K562 (cell line): ENCODE data around the gene DYRK4. TPM values are rescaled to one million over a fixed set of nuclear protein-coding genes. Genes with fewer than 3 reads are reported as not detected.

Experiments
- CC2D1A ChIP-seq: fragments of 450-650 bp; IDR thresholded peaks from 2 replicates; pipeline ENCODE4 v1.6.1; 2017; ENCODE audit warnings: mild to moderate bottlenecking
- CHD1 ChIP-seq: fragments of 200-600 bp; sonication (generic); IDR thresholded peaks from one replicate; pipeline ENCODE4 v1.6.1; 2012; ENCODE audit warnings: mild to moderate bottlenecking, moderate library complexity, low read length, inconsistent platforms
- NFRKB ChIP-seq: fragments of 450-650 bp; IDR thresholded peaks from 2 replicates; pipeline ENCODE4 v1.6.1; 2016; ENCODE audit warnings: low read depth
- PML ChIP-seq: IDR thresholded peaks from 2 replicates; pipeline ENCODE4 v1.6.1; 2012; ENCODE audit warnings: low read length, inconsistent platforms
- POLR2H ChIP-seq: IDR thresholded peaks from 2 replicates; pipeline ENCODE4 v1.6.1; 2016; ENCODE audit warnings: missing genetic modification characterization, low read depth, mild to moderate bottlenecking, control low read depth, missing compliant biosample characterization, moderate library complexity
- TAF7 ChIP-seq: fragments of 450-650 bp; IDR thresholded peaks from 2 replicates; pipeline ENCODE4 v1.6.1; 2016; ENCODE audit warnings: missing genetic modification characterization, missing compliant biosample characterization
- XRCC4 ChIP-seq: IDR thresholded peaks from one replicate; pipeline ENCODE4 v1.6.1; 2011; ENCODE audit not compliant: insufficient read depth, insufficient read length; ENCODE audit errors: extremely low read depth
- ZNF699 ChIP-seq: fragments of 250-450 bp; sonication (Bioruptor Pico); IDR thresholded peaks from 2 replicates; pipeline ENCODE4 v1.8.0; 2021; ENCODE audit warnings: mild to moderate bottlenecking, moderate library complexity; ENCODE audit not compliant: insufficient replicate concordance
- polyA plus RNA-seq, 8 experiments: library from polyadenylated mRNA; depleted of rRNA in 4 of 8; stranded (reverse) in 5 of 8; unstranded in 3 of 8; fragments of >200 nt; fragmentation: Nextera tagmentation in 2 of 8; fragmentation: Illumina TruSeq in 1 of 8; extraction: Ambion mirVana in 2 of 8; extraction: Trizol in 1 of 8; gene quantifications; 2 replicates each; pipeline versions ENCODE4 v1.2.1 to v1.2.3, GENCODE V29; 2011 to 2014; ENCODE audit warnings: inconsistent platforms in 1 of 8, missing spikeins in 1 of 8
- total RNA-seq, 7 experiments: library from RNA; depleted of rRNA in 6 of 7; stranded (reverse); fragments of >200 nt in 6 of 7; fragmentation: Illumina TruSeq in 2 of 7; extraction: Trizol in 2 of 7; gene quantifications; 2 replicates each; pipeline versions ENCODE4 v1.2.1 to v1.2.3, GENCODE V29; 2011 to 2021; ENCODE audit warnings: low replicate concordance in 1 of 7
- TF ChIP-seq, protein P1 (sequence below): fragments of 450-650 bp; IDR thresholded peaks from 2 replicates; pipeline ENCODE4 v1.6.1; 2016; ENCODE audit warnings: mild to moderate bottlenecking, moderate library complexity
- TF ChIP-seq, protein P2 (sequence below): fragments of 450-650 bp; IDR thresholded peaks from 2 replicates; pipeline ENCODE4 v1.6.1; 2018; ENCODE audit not compliant: partially characterized antibody
- TF ChIP-seq, protein P3 (sequence below): sonication (generic); formaldehyde crosslinking; IDR thresholded peaks from 2 replicates; pipeline ENCODE4 v1.5.0; 2020; ENCODE audit warnings: missing genetic modification reagents

The DYRK4 gene
- total and polyA plus RNA-seq, 9 of the 15 experiments (the other 6 are each of a cell fraction or from before 2014, with no cell fraction given), result 13.4 to 37.4 (median 22.2) TPM

DNA sequence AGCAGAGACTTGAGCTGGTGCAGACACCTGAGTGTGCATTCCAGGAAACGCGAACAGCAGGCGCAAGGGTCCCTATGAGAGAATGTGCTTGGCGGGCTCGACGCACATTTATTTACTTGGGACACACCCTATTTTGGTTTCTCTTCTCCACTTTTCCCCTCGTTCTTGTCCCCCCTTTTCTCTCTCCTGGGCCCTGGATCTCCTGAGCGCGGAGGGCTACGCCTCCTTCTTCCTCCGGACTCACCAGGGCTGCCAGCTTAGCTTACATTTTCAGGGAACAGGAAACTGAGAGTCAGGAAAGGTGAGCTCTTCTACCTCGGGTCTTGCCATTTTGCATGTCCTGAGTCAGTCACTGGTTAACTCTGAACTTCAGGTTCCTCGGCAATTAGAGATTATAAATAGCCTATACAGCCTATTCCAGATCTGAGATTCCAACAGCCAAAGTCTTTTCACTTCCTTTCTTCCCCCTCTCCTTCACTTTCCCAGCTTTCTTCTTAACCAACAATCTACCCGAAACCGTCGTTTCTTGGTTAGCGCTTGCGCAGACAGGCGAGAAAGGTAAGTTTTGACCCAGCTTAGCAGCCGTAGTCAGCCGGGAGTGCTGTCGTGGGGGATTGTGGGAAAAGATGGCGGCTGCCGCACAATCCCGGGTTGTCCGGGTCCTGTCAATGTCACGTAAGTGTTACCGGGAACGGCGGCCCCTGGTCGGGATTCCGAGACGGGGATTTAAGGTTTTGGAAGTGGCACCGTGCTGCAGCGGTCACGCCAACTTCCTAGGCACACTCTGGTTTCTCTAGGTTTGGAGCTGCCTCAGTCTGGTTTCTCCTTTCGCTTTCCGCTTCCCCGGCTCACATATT, 86.7 kb downstream of the DYRK4 start, which contains the start of the genes AKAP3 and NDUFA9 (continued):
- TF ChIP-seq, protein P1, sequence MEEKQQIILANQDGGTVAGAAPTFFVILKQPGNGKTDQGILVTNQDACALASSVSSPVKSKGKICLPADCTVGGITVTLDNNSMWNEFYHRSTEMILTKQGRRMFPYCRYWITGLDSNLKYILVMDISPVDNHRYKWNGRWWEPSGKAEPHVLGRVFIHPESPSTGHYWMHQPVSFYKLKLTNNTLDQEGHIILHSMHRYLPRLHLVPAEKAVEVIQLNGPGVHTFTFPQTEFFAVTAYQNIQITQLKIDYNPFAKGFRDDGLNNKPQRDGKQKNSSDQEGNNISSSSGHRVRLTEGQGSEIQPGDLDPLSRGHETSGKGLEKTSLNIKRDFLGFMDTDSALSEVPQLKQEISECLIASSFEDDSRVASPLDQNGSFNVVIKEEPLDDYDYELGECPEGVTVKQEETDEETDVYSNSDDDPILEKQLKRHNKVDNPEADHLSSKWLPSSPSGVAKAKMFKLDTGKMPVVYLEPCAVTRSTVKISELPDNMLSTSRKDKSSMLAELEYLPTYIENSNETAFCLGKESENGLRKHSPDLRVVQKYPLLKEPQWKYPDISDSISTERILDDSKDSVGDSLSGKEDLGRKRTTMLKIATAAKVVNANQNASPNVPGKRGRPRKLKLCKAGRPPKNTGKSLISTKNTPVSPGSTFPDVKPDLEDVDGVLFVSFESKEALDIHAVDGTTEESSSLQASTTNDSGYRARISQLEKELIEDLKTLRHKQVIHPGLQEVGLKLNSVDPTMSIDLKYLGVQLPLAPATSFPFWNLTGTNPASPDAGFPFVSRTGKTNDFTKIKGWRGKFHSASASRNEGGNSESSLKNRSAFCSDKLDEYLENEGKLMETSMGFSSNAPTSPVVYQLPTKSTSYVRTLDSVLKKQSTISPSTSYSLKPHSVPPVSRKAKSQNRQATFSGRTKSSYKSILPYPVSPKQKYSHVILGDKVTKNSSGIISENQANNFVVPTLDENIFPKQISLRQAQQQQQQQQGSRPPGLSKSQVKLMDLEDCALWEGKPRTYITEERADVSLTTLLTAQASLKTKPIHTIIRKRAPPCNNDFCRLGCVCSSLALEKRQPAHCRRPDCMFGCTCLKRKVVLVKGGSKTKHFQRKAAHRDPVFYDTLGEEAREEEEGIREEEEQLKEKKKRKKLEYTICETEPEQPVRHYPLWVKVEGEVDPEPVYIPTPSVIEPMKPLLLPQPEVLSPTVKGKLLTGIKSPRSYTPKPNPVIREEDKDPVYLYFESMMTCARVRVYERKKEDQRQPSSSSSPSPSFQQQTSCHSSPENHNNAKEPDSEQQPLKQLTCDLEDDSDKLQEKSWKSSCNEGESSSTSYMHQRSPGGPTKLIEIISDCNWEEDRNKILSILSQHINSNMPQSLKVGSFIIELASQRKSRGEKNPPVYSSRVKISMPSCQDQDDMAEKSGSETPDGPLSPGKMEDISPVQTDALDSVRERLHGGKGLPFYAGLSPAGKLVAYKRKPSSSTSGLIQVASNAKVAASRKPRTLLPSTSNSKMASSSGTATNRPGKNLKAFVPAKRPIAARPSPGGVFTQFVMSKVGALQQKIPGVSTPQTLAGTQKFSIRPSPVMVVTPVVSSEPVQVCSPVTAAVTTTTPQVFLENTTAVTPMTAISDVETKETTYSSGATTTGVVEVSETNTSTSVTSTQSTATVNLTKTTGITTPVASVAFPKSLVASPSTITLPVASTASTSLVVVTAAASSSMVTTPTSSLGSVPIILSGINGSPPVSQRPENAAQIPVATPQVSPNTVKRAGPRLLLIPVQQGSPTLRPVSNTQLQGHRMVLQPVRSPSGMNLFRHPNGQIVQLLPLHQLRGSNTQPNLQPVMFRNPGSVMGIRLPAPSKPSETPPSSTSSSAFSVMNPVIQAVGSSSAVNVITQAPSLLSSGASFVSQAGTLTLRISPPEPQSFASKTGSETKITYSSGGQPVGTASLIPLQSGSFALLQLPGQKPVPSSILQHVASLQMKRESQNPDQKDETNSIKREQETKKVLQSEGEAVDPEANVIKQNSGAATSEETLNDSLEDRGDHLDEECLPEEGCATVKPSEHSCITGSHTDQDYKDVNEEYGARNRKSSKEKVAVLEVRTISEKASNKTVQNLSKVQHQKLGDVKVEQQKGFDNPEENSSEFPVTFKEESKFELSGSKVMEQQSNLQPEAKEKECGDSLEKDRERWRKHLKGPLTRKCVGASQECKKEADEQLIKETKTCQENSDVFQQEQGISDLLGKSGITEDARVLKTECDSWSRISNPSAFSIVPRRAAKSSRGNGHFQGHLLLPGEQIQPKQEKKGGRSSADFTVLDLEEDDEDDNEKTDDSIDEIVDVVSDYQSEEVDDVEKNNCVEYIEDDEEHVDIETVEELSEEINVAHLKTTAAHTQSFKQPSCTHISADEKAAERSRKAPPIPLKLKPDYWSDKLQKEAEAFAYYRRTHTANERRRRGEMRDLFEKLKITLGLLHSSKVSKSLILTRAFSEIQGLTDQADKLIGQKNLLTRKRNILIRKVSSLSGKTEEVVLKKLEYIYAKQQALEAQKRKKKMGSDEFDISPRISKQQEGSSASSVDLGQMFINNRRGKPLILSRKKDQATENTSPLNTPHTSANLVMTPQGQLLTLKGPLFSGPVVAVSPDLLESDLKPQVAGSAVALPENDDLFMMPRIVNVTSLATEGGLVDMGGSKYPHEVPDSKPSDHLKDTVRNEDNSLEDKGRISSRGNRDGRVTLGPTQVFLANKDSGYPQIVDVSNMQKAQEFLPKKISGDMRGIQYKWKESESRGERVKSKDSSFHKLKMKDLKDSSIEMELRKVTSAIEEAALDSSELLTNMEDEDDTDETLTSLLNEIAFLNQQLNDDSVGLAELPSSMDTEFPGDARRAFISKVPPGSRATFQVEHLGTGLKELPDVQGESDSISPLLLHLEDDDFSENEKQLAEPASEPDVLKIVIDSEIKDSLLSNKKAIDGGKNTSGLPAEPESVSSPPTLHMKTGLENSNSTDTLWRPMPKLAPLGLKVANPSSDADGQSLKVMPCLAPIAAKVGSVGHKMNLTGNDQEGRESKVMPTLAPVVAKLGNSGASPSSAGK, result 0 out of 2 replicates have a peak, but pooled peaks have one; percentile 41
- TF ChIP-seq ZNF699 (CRISPR knock-in tag), result no peak
- TF ChIP-seq NFRKB, result peak; percentile 92
- TF ChIP-seq CHD1, result no peak
- TF ChIP-seq TAF7 (tag), result peak; percentile 49; the same call in 1 of the 2 replicates
- peak; percentile 59 for TF ChIP-seq PML
- TF ChIP-seq XRCC4, result no peak
- TF ChIP-seq, protein P2, sequence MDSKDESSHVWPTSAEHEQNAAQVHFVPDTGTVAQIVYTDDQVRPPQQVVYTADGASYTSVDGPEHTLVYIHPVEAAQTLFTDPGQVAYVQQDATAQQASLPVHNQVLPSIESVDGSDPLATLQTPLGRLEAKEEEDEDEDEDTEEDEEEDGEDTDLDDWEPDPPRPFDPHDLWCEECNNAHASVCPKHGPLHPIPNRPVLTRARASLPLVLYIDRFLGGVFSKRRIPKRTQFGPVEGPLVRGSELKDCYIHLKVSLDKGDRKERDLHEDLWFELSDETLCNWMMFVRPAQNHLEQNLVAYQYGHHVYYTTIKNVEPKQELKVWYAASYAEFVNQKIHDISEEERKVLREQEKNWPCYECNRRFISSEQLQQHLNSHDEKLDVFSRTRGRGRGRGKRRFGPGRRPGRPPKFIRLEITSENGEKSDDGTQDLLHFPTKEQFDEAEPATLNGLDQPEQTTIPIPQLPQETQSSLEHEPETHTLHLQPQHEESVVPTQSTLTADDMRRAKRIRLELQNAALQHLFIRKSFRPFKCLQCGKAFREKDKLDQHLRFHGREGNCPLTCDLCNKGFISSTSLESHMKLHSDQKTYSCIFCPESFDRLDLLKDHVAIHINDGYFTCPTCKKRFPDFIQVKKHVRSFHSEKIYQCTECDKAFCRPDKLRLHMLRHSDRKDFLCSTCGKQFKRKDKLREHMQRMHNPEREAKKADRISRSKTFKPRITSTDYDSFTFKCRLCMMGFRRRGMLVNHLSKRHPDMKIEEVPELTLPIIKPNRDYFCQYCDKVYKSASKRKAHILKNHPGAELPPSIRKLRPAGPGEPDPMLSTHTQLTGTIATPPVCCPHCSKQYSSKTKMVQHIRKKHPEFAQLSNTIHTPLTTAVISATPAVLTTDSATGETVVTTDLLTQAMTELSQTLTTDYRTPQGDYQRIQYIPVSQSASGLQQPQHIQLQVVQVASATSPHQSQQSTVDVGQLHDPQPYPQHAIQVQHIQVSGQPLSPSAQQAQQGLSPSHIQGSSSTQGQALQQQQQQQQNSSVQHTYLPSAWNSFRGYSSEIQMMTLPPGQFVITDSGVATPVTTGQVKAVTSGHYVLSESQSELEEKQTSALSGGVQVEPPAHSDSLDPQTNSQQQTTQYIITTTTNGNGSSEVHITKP, result peak; percentile 94
- TF ChIP-seq, protein P3, sequence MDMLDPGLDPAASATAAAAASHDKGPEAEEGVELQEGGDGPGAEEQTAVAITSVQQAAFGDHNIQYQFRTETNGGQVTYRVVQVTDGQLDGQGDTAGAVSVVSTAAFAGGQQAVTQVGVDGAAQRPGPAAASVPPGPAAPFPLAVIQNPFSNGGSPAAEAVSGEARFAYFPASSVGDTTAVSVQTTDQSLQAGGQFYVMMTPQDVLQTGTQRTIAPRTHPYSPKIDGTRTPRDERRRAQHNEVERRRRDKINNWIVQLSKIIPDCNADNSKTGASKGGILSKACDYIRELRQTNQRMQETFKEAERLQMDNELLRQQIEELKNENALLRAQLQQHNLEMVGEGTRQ, result 0 out of 2 replicates have a peak, but pooled peaks have one; percentile 15
- TF ChIP-seq CC2D1A, result no peak
- peak; percentile 71 for TF ChIP-seq POLR2H (tag)
